CD4-positive, alpha-beta T cell treated with Interleukin-17A for 4 hours (primary cell): ENCODE data around the gene WDR31.
A peak's percentile ranks its signal among the peaks of the same experiment; 100 is the strongest.
"Not testable (repeated sequence)": the region's sequence is repeated elsewhere in the genome, so short reads cannot be mapped to it uniquely, and the experiment has no call there.

Experiments
- DNase-seq: peaks from one replicate; pipeline ENCODE4 v3.0.0-alpha.2; 2020; ENCODE audit warnings: mixed read lengths

Gene WDR31

DNA sequence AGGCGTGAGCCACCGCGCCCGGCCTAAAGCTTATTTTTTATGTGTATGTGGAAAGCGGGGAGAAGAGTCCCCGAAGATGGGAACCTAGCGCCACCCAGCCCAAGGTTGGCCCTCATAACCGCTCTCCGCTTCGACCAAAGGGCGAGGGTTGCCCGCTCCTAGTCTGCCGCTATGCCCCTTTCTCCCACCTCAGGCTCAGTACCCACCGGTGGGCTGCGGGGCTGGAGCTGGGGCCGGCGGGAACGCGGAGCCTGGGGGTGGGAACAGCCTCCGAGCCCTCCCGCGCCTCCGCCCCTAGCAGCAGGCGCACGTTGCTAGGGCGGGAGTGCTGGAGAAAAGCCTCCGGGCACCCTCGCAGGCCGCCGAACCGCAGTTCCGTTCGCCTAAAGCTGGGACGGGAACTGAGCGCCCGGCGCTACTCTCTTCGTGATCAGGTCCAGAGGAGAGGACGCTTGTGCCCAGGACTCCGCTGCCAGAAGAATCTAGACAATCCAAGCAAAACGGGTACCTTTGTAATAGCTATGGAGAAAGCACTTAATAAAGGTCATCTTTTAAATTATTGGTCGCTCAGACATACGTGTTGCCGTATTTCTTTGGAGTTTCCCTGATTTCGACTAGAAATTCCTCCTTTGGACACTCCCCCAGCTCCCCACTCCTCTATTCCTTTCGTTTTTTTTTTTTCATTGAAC is at the start of gene WDR31:
Gene WDR31 (minus strand): TSS at position 265 of the 689 bp plus-strand sequence. CDS start 8,253 bp downstream, outside the sequence.
- DNase-seq: peak; percentile 83

DNA sequence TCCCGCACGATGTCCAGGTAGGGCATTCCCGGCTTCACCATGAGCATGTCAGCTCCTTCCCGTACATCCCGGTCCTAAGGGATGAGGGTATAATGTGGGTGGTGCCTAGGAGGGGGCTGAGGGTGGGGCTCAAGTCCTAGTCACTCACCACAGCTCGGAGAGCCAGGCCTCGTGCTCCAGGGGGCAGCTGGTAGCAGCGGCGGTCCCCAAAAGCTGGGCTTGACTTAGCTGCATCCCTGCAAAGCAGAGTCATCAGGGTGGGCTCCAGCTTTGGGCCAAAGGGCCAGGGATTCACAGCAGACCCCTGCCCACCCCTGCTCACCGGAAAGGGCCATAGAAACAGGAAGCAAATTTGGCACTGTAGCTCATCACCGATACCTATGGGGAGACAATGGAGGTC is 49.4 kb upstream of the WDR31 start:
- DNase-seq: no peak

DNA sequence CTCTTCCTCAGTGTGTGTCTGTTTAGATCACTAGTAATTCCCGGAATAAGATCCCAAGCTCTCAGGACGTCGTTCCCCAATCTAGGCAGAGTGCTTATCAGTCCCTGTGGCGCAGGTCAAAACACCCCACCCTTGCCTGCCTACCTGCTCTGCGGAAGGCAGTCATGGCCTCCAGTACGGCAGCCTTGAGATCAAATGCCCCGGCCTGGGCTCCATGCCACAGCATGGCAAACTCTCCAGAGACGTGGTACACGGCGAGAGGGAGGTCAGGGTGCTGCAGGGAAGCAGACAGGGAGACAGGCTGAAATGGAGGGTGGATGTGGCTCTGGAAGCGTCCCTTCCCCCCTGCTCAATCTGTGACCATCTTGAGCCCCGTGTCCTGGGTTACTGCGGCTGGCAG is 48.8 kb upstream of the WDR31 start:
- DNase-seq: no peak

DNA sequence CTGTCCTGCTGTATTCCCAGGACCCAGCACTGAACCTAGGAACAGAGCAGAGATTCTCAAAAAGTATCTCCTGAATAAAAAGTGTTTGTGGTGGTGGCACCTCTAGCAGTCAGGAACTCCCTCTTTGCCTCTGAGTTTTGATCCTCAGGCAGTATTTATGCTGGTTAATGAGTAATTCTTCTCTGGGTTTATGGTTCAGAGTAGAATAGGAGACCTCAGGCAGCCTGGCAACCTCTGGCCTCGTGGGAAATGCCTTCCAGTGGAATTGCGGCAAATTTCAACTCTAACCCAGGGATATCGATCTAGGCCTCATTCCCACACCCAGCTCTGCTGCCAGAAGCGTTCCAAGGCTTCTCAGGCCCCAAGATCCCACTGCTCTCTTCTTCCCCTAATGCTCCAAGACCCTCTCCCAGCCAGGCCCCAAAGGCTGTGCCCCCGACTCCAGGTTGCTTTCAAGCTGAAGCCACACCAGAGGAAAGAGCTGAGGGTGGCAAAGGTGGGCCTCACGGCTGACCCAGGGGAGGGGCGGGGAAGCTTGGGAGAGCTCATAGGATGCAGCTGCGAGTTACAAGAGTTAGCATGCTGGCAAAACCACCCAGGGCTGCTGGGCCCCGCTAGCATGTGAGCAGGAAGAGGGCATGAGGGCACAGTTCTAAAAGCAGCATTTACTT is 47.6 kb upstream of the WDR31 start:
- DNase-seq: no peak

DNA sequence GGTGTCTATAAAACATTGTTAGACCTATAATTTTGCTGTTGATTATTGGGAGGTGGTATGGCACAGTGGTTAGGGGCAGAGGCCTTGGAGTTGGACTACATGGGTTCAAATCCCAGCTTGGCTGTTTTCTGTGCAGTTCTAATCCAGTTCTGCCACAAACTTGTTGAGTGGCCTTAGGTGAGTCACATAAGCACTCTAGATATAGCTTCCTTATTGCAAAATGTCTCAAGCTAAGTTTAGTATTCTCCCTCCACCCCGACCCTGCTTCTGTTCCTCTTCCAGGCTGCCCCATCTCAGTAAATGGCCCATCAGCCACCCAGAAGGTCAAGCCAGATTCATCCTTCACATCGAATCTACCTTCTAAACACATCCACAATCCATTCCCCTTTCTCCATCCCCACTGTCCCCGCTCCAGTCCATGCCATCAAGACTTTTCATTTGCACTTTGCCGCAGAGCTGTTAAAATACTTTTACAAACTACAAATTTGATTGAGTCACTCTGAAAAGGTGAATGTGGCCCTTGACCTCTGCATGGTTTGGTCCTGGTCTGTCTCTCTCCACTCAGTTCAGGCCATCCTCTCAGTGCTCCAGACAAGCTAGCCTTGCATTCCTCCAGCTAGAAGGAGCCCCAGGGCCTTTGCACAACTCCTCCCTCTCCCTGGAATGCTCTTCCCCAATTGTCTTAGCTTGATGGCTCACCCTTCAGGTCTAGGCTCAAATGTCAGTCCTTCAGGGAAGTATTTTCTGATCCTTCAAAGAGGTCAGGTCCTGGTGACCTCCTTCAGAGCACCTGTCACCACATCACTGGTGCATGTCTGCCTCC is 46.7 kb upstream of the WDR31 start:
- no peak for DNase-seq

DNA sequence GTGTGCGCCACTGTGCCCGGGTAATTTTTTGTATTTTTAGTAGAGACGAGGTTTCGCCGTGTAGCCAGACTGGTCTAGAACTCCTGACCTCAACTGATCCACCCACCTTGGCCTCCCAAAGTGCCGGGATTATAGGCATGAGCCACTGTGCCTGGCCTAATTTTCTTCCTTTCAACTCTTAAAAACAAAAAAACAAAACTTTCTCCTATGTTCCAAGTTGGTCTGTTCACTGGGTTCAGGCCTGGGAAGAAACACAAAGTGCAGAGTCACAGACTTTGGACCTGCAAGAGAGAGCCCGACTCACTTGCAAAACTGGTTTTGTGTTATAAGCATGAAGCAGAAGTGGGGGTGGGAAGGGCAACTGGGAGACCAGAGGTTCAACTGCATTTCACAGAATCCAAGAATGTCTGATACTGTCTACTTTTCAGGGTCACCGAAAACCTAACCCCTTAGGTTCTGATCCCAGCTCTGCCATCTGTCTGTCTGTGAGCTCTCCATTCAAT is 41.9 kb upstream of the WDR31 start:
- no peak for DNase-seq

DNA sequence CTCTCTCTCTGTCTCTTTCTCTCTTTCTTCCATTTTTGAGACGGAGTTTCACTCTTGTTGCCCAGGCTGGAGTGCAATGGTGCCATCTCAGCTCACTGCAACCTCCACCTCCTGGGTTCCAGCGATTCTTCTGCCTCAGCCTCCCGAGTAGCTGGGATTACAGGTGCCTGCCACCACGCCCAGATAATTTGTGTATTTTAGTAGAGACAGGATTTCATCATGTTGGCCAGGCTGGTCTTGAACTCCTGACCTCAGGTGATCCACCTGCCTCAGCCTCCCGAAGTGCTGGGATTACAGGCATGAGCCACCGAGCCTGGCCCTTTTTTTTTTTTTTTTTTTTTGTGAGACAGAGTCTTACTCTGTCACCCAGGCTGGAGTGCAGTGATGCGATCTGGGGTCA is 41.4 kb upstream of the WDR31 start:
- not testable (repeated sequence) for DNase-seq

DNA sequence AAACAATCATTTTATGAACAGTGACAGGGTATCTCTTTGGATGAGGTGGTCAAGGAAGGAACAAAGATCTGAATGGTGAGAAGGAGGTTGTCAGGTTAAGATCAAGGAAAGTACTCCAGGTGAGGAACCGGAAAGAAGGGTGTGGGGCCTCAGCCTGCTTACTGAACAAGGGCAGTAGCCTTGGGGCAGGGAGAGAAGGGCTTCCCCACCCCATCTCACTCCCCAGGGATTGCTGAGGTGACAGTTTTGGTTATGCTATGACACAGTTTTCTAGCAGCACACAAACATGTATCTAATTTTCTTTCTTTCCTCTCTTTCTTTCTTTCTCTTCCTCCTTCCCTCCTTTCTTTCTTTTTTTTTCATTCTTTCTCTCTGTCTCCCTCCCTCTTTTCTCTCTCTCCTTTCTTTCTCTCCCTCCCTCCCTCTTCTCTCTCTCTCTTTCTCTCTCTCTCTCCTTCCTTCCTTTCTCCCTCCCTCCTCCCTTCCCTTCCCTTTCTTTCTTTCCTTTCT is 40.8 kb upstream of the WDR31 start:
- no peak for DNase-seq

DNA sequence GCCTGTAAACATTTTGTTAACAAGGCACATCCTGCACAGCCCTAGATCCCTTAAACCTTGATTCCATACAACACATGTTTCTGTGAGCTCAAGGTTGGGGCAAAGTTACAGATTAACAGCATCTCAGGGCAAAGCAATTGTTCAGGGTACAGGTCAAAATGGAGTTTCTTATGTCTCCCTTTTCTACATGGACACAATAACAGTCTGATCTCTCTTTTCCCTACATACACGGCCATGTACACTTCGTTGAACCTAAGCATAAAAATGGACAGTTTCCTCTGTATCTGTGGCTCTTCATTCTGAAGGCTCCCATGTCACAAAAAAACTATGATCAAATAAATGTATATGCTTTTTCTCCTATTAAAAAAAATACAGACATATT is 39.7 kb upstream of the WDR31 start:
- DNase-seq: not testable (repeated sequence)

DNA sequence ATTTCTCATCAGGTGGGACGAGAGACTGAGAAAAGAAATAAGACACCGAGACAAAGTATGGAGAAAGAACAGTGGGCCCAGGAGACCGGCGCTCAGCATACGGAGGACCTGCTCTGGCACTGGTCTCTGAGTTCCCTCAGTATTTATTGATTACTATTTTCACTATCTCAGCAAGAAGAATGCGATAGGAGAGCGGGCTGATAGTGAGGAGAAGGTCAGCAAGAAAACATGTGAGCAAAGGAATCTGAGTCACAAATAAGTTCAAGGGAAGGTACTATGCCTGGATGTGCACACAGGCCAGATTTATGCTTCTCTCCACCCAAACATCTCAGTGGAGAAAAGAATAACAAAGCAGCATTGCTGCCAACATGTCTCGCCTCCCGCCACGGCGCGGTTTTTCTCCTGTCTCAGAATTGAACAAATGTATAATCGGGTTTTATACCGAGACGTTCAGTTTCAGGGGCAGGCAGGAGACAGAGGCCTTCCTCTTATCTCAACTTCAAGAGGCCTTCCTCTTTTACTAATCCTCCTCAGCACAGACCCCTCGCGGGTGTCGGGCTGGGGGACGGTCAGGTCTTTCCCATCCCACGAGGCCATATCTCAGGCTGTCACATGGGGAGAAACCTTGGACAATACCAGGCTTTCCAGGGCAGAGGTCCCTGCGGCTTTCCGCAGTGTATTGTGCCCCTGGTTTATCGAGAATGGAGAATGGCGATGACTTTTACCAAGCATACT is 39.2 kb upstream of the WDR31 start:
- not testable (repeated sequence) for DNase-seq

DNA sequence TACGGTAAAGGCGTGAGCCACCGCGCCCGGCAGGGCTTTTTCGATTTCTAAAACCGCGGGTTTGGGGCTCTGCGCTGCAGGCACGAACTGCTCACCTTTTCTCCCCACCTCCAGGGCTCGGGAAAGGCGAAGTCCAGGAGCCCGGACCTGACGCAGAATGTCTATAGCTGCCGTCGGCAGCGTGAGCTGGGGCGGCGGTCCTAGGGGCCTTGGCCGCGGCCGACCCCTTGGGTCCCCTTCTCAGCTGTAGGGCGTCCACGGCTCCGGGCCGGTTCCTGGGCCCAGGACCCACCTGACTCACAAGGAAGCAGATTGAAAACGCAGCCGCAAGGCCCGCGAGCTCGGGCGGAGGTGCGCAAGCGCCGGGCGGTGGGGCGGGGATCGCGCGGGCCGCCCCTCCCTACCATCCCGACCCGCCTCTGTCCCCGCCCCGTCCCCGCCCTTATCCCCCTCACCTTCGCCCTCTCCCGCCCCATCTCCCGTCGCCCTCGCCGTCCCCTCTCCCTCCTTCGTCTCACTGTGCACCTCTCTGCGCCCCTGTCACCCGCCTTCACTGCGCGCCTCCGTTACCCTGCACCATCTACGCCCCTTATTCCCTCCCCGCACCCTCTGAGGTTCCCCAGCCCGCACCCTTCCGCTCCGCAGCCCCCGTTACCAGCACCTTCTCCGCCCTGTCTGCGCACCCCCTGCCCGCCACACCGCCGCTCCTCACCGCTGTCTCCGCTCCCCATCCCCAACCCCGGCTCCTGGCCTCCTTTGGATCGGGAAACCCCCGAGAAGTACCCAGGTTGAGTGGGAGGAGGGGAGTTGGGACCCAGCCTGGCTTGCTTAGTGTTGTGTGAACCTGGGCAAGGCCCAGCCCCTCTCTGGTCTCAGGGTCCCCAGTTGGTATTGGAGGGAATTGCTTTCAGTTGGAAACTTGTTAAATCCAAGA is 36.8 kb upstream of the WDR31 start, which contains the start of gene HDHD3:
Gene HDHD3 (minus strand): TSS at position 353 of the 934 bp plus-strand sequence. CDS start 2,632 bp downstream, outside the sequence.
- peak; percentile 95 for DNase-seq

DNA sequence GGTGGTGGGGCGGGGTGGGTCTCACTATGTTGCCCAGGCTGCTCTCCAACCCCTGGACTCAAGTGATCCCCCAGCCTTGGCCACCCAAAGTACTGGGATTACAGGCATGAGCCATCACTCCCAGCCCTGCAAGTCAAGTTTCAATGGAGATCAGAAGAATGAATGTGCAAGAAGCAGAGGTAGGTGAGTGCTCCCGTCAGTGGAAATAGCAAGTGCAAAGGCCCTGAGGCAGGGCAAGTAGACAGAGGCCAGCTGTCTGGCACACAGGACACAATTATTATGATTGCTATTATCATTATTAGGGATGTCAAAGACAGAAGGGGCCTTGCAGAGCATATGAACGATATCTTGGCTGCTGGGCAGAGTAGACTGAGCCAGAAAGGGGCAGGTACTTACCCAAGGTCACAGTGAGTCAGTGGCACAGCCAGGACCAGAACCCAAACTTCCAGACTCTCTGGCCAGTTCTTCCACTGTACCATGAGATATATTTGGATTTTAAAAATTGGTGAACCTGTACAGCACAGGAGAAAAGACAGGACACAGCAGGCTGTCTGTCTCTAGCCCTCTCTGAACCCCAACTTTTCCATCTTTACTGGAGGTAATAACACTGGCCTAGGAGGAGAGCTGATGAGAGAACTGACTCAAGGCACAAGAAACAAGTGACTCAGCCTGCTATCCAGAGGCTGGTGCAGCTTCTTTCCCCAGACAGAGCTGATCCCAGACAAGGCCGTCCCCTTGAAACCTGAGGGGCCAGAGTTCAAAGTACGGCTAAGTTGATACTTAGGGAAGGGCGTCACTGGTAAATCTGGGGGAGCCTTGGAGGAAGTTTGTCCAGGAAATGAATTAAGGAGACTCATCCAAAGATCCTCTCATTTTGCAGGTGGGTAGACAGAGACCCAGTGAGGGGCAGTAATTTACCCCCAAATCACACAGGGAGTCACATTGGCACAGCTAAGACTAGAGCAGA is 35.3 kb upstream of the WDR31 start:
- no peak for DNase-seq

DNA sequence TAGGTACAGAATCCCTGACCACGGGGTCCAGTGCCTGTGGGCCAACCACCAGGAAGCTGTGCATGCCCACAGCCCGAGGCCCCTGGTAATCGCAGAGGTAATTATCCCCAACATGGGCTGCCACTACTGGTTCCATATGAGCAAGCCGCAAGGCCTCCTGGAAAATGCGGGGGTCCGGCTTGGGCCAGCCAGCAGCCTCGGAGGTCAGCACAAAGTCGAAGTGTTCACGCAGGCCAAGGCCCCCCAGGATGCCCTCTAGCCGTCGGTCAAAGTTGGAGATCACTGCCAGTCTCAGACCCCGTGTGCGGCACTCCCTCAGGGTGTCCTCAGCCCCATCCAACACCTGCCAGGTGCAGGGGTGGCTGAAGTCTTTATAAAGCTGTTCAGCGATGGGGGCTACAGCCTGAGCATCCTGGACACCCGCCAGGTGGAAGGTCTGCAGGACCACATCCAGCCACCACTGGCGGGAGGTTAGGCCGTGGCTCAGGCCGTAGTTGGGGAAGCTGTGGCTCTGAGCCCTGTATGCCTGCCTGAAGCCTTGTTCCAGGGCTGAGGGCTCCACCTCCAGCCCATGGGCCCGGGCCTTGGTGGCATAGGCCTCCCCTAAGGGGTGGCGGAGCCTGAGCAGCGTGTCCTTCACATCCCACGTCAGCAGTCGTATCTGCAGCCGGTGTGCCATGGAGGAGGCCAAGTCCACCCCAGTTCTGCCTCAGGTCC is 33.8 kb upstream of the WDR31 start:
- no peak for DNase-seq

DNA sequence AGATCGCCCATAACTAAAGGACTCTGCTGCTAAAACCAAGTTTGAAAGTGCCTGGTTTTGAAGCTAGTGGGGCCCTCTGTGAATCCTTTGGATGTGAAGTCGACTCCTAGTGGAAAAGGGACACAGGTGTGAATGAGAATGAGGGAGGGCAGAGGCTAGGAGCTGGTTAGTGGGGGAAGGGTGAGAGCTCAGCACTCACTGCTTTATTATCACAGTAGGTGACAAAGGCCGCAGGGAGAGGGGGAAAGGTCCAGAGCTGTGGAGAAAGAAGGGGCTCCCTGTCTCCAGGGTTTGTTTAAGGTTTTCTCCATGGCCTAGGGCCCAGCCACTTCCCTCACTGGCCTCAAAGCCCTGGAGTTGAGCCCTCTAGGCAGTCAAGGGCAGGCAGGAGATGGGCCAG is 33.2 kb upstream of the WDR31 start:
- no peak for DNase-seq

DNA sequence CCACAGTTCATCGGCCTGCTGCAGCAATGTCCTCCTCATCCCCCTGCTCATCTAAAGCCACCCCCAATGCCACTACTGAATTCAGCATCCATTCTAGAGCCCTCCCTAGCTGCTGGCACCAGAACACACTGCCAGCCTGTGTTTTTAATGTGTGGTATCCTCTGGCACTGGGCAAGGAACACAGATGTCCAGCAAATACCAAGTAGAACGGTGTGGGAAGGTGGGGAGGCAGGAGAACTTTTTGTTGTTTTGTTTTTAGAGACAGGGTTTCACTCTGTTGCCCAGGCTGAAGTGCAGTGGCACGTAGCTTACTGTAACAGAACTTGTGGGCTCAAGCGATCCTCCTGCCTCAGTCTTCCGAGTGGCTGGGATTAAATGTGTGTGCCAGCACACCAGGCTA is 32.0 kb upstream of the WDR31 start:
- DNase-seq: no peak

DNA sequence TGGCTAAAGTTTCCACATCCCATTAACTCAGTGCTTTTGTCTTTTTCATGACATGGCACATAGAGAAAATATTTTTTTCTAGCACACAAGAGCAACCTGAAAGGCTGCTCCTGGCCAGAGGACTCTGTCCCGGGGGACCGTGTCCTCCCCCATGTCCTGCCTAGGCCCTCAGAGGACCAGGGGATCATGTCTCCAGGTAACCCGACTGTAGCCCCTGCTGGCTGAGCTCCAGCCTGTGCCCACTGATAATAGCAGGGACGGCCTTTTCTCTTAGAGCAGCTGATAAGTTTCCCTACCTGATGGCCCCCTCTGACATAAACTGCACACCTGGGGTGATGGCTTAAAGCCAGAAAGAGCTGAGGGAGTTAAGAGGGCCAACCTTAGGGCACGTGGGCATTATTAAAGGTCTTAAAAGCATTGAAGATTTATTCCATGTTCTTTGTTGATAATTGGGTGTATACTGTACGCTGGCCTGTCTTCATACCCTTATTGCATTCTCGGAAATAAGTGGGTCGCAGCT is 30.8 kb upstream of the WDR31 start:
- no peak for DNase-seq

DNA sequence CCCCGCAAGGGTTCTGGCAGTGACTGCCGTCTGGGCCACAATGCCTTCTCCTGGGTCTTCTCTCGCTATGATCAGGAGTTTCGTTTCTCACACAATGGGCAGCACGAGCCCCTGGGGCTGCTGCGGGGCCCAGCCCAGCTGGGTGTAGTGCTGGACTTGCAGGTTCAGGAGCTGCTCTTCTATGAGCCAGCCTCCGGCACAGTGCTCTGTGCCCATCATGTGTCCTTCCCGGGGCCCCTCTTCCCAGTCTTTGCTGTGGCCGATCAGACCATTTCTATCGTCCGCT is 29.7 kb upstream of the WDR31 start:
- no peak for DNase-seq

DNA sequence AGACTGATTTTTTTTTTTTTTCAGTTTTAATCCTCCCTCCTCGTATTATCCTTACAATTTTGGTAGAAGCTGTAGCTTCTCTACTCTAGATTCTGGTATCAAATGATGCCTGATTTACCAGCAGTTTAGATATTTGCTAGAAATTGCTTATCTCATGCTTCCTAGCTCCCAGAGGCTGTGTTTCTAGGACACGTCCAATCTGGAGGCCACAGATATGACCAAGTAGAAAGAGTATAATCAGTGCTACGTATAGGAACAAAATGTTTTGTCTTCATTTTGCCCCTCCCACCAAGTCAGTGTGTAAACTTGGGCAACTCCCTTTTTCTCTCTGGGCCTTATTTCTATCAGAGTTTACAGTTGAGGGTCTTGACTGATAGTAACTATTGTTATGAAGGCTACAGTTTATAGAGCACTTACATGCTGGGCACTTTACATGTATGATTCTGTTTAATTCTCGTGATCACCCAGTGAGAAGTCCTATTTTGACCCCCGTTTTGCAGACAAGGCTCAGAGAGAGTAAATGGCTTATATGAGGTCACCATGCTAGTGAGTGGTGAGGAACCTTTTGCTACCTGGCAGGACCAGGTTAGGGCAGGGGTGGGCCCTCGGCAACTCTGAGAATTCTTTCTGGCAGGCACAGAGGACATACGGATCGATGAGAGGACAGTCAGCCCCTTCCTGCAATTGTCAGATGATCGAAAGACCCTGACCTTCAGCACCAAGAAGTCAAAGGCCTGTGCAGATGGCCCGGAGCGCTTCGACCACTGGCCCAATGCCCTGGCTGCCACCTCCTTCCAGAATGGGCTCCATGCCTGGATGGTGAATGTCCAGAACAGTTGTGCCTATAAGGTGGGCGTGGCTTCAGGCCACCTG is 29.1 kb upstream of the WDR31 start:
- no peak for DNase-seq
